HG03442 (cell line): Measurements from ENCODE around the gene C10orf67.
"Not testable (repeated sequence)": the region's sequence is repeated elsewhere in the genome, so short reads cannot be mapped to it uniquely, and the experiment has no call there.

Experiments
- ATAC-seq: cut with Tn5 transposase; IDR thresholded peaks from one replicate; pipeline ENCODE4 v1.9.1; 2021; ENCODE audit warnings: mild to moderate bottlenecking, moderate library complexity; ENCODE audit not compliant: unreplicated experiment

Gene C10orf67

GRCh38 chr10:23280419-23281043 is 64.1 kb downstream of the C10orf67 start:
- no peak for ATAC-seq

- no peak for ATAC-seq
Measured at GRCh38 chr10:23275355-23275754, 69.2 kb downstream of the C10orf67 start.

- ATAC-seq, result not testable (repeated sequence)
Measured at GRCh38 chr10:23274179-23274578, 70.4 kb downstream of the C10orf67 start.

GRCh38 chr10:23270531-23270930 is 74.1 kb downstream of the C10orf67 start:
- ATAC-seq, result no peak

- no peak for ATAC-seq
Measured at GRCh38 chr10:23263441-23264164, 81.0 kb downstream of the C10orf67 start.

- no peak for ATAC-seq
Measured at GRCh38 chr10:23262928-23263327, 81.7 kb downstream of the C10orf67 start.

- no peak for ATAC-seq
Measured at GRCh38 chr10:23258516-23258915, 86.1 kb downstream of the C10orf67 start.

GRCh38 chr10:23253780-23254179 is 90.8 kb downstream of the C10orf67 start:
- no peak for ATAC-seq

GRCh38 chr10:23252859-23253258 is 91.7 kb downstream of the C10orf67 start:
- ATAC-seq, result not testable (repeated sequence)

- not testable (repeated sequence) for ATAC-seq
Measured at GRCh38 chr10:23241779-23242178, 102.8 kb downstream of the C10orf67 start.

GRCh38 chr10:23238015-23238414 is 106.6 kb downstream of the C10orf67 start:
- ATAC-seq, result no peak

GRCh38 chr10:23230582-23230981 is 114.0 kb downstream of the C10orf67 start:
- ATAC-seq, result no peak

- no peak for ATAC-seq
Measured at GRCh38 chr10:23217471-23217870, 127.1 kb downstream of the C10orf67 start.

- no peak for ATAC-seq
Measured at GRCh38 chr10:23205972-23206642, 138.5 kb downstream of the C10orf67 start.

GRCh38 chr10:23204773-23205172 is 139.8 kb downstream of the C10orf67 start:
- no peak for ATAC-seq

- no peak for ATAC-seq
Measured at GRCh38 chr10:23203369-23204325, 140.9 kb downstream of the C10orf67 start.

- ATAC-seq, result no peak
Measured at GRCh38 chr10:23202779-23203178, 141.8 kb downstream of the C10orf67 start.

- no peak for ATAC-seq
Measured at GRCh38 chr10:23201837-23202236, 142.8 kb downstream of the C10orf67 start.

- ATAC-seq, result no peak
Measured at GRCh38 chr10:23200997-23201652, 143.5 kb downstream of the C10orf67 start.

GRCh38 chr10:23200586-23200985 is 144.0 kb downstream of the C10orf67 start:
- ATAC-seq, result no peak
